Right atrium auricular region (tissue), 2 donors: ENCODE data around the gene IMMP1L. TPM values are rescaled to one million over a fixed set of nuclear protein-coding genes. Genes with fewer than 3 reads are reported as not detected.

Experiments used
- DNase-seq: peaks from one replicate; pipeline ENCODE4 v3.0.0-alpha.2; 2019; ENCODE audit warnings: low spot score
- H3K27ac ChIP-seq, 2 donors: fragments of 200-600 bp; sonication (generic); 1 replicate in 1 of 2; 2 replicates in 1 of 2; pipeline ENCODE4 v1.5.1; 2016 to 2019
- H3K27me3 ChIP-seq, 2 donors: fragments of 200-600 bp; sonication (generic); one replicate each; pipeline versions ENCODE4 v1.5.1 to v1.6.0; 2017 to 2019
- H3K36me3 ChIP-seq: fragments of 200-600 bp; sonication (generic); one replicate; pipeline ENCODE4 v1.5.1; 2016
- H3K4me1 ChIP-seq, 2 donors: fragments of 200-600 bp; sonication (generic); one replicate each; pipeline versions ENCODE4 v1.5.1 to v1.6.0; 2017 to 2019
- H3K4me3 ChIP-seq, 2 donors: fragments of 200-600 bp; sonication (generic); 1 replicate in 1 of 2; 2 replicates in 1 of 2; pipeline ENCODE4 v1.5.1; 2017 to 2019; ENCODE audit warnings: mild to moderate bottlenecking in 1 of 2, moderate library complexity in 1 of 2
- H3K9me3 ChIP-seq, 2 donors: fragments of 200-600 bp; sonication (generic); one replicate each; pipeline ENCODE4 v1.5.1; 2019
- CTCF ChIP-seq, 2 donors: fragments of 200-600 bp; sonication (generic); IDR thresholded peaks; one replicate each; pipeline ENCODE4 v1.5.1; 2019; ENCODE audit warnings: antibody characterized with exemption in 2 of 2
- total RNA-seq, 2 donors: library from RNA; depleted of rRNA; stranded (reverse); fragments of >200 nt; gene quantifications; one replicate each; pipeline ENCODE4 v1.1.0, GENCODE V29; 2016

IMMP1L gene
- total RNA-seq: 10 to 100 TPM in 1 of 2 donors, 1 to 10 TPM in 1; 9.1 to 22.9 TPM

- TF ChIP-seq CTCF (IDR thresholded peaks at IDR 0.05): peak in 1 of 2 donors; percentile 14
- Histone ChIP-seq H3K4me1 (peaks cover 0 to 21% of the 10 kb centered on the region in 2 donors), H3K36me3 (no peaks in the 10 kb centered on the region), H3K9me3 (no peaks in the 10 kb centered on the region), H3K4me3 (peak within 1 kb of the TSS; percentile 83 to 91), H3K27me3 (no peaks in the 10 kb centered on the region), H3K27ac (peak within 1 kb of the TSS; percentile 74 to 84)
- DNase-seq: peak; percentile 99
Measured at GRCh38 chr11:31509429-31510345, at the start of gene IMMP1L, which contains the start of gene ELP4. Gene IMMP1L, minus strand, starts transcription at chr11:31509622. Its CDS starts 46,346 bp downstream, at chr11:31463276. Gene ELP4, plus strand, starts transcription at chr11:31509767. Its CDS starts 18 bp downstream, at chr11:31509785.

GRCh38 chr11:31558001-31558400, 48.6 kb upstream of the IMMP1L start:
- no peak for DNase-seq
- Histone ChIP-seq H3K27ac (no peak overlapping the region), H3K9me3 (no peaks in the 10 kb centered on the region), H3K27me3 (no peaks in the 10 kb centered on the region), H3K4me3 (no peak overlapping the region), H3K4me1 (peaks cover 0 to 13% of the 10 kb centered on the region in 2 donors), H3K36me3 (no peaks in the 10 kb centered on the region)
- no peak for TF ChIP-seq CTCF (IDR thresholded peaks at IDR 0.05)

DNA sequence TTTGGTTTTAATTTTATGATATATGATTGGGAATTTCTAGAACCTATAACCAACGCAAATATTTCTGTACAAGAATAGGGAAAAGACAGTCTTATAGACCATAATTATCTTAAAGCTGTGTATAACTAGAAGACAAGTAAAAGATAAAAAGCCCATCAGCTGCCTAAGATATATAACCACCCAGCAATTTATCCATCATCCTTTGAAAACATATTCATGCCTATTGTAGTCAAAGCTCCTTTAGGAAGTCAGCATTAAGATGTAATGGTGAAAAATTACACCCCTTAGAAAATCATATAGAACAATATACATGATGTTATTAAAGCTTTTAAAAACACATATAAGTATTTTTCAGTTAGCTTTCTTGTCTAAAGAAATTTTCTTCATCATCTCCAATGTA, 46.5 kb upstream of the IMMP1L start:
- H3K36me3 ChIP-seq: no peaks in the 10 kb centered on the region
- H3K4me3 ChIP-seq: no peak overlapping the region
- no peak overlapping the region for H3K27ac ChIP-seq
- H3K27me3 ChIP-seq: no peaks in the 10 kb centered on the region
- DNase-seq: no peak
- no peaks in the 10 kb centered on the region for H3K9me3 ChIP-seq
- H3K4me1 ChIP-seq: peaks cover 0 to 13% of the 10 kb centered on the region in 2 donors
- TF ChIP-seq CTCF (IDR thresholded peaks at IDR 0.05): no peak

GRCh38 chr11:31542862-31543261, 33.4 kb upstream of the IMMP1L start:
- Histone ChIP-seq H3K4me1 (no peaks in the 10 kb centered on the region), H3K27ac (no peak overlapping the region), H3K4me3 (no peak overlapping the region), H3K9me3 (no peaks in the 10 kb centered on the region), H3K36me3 (peaks cover 27% of the 10 kb centered on the region), H3K27me3 (no peaks in the 10 kb centered on the region)
- no peak for DNase-seq
- TF ChIP-seq CTCF (IDR thresholded peaks at IDR 0.05): no peak

DNA sequence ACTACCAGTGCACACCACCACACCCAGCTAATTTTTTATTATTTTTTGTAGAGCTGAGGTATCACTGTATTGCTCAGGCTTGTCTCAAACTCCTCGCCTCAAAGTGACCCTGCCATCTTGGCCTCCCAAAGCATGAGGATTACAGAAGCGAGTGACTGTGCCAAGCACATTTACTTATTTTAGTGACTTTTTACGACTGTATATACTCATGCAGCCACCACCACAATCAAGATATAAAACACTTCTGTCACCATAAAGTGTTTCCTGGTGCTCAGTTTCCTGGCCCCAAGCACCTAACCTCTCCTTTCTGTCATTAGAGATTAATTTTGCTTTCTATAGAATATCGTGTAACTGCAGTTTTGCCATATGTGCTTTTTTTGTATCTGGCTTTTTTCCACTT, 26.1 kb upstream of the IMMP1L start:
- no peak overlapping the region for H3K27ac ChIP-seq
- no peaks in the 10 kb centered on the region for H3K4me1 ChIP-seq
- H3K36me3 ChIP-seq: peaks cover 8% of the 10 kb centered on the region
- no peaks in the 10 kb centered on the region for H3K27me3 ChIP-seq
- no peaks in the 10 kb centered on the region for H3K9me3 ChIP-seq
- no peak for TF ChIP-seq CTCF (IDR thresholded peaks at IDR 0.05)
- DNase-seq: no peak
- H3K4me3 ChIP-seq: no peak overlapping the region
